PC-3 (cell line): Measurements from ENCODE around the gene FARP1. TPM values are rescaled to one million over a fixed set of nuclear protein-coding genes. Genes with fewer than 3 reads are reported as not detected.

Experiments used
- ATAC-seq: fragments of 200-7000 bp; cut with Tn5 transposase; 2 replicates; pipeline ENCODE4 v1.9.1; 2020; ENCODE audit warnings: mild to moderate bottlenecking, moderate library complexity
- BruUV-seq: library from RNA; stranded (reverse); fragments of 400-500 nt; replicated peaks from 2 replicates; lab custom pipeline; 2021; lab: Mats Ljungman, UMichigan
- CTCF ChIA-PET: fragments of 300-600 bp; sonication (Branson Sonifier 250); formaldehyde crosslinking; loops from one replicate; lab custom pipeline; 2022; ENCODE audit warnings: antibody characterized with exemption; lab: Charles Lee
- POLR2A ChIA-PET: fragments of 300-600 bp; sonication (Branson Sonifier 250); formaldehyde crosslinking; loops from one replicate; lab custom pipeline; 2022; ENCODE audit warnings: antibody characterized with exemption; ENCODE audit not compliant: unreplicated experiment; lab: Charles Lee
- DNase-seq: peaks from one replicate; pipeline ENCODE4 v3.0.0-alpha.2; 2015
- H2AFZ ChIP-seq: fragments of 300-600 bp; sonication (generic); 2 replicates; pipeline ENCODE4 v1.6.0; 2016; ENCODE audit warnings: antibody characterized with exemption, low read length
- H3F3A ChIP-seq: fragments of 300-600 bp; sonication (generic); one replicate; pipeline ENCODE4 v1.6.0; 2017; ENCODE audit warnings: antibody characterized with exemption, low read length, control low read depth, mild to moderate bottlenecking; ENCODE audit not compliant: unreplicated experiment
- H3K27ac ChIP-seq: fragments of 300-600 bp; sonication (generic); 2 replicates; pipeline ENCODE4 v1.5.1; 2016; ENCODE audit warnings: mild to moderate bottlenecking, low read length
- H3K27me3 ChIP-seq: fragments of 300-600 bp; sonication (generic); 2 replicates; pipeline ENCODE4 v1.6.1; 2016; ENCODE audit warnings: low read length, mixed read lengths
- H3K36me3 ChIP-seq: fragments of 300-600 bp; sonication (generic); 2 replicates; pipeline ENCODE4 v1.6.1; 2016; ENCODE audit warnings: low read depth, mixed run types, low read length, mixed read lengths
- H3K4me1 ChIP-seq: fragments of 300-600 bp; sonication (generic); 2 replicates; pipeline ENCODE4 v1.5.1; 2016; ENCODE audit warnings: low read length; ENCODE audit not compliant: insufficient read depth
- H3K4me2 ChIP-seq: fragments of 300-600 bp; sonication (generic); 2 replicates; pipeline ENCODE4 v1.6.0; 2016; ENCODE audit warnings: low read length
- H3K4me3 ChIP-seq: fragments of 300-600 bp; sonication (generic); 2 replicates; pipeline ENCODE4 v1.5.1; 2016; ENCODE audit warnings: mild to moderate bottlenecking, low read length, mixed read lengths
- H3K79me2 ChIP-seq: fragments of 300-600 bp; sonication (generic); 2 replicates; pipeline ENCODE4 v1.6.1; 2017; ENCODE audit warnings: low read length, mixed read lengths
- H3K9ac ChIP-seq: fragments of 300-600 bp; sonication (generic); 2 replicates; pipeline ENCODE4 v1.6.0; 2016; ENCODE audit warnings: mild to moderate bottlenecking, low read length
- H3K9me2 ChIP-seq: fragments of 300-600 bp; sonication (generic); replicated peaks from 2 replicates; pipeline ENCODE4 v1.6.1; 2016; ENCODE audit warnings: mixed run types, low read length, mixed read lengths
- H3K9me3 ChIP-seq: fragments of 300-600 bp; sonication (generic); 2 replicates; pipeline ENCODE4 v1.6.1; 2016; ENCODE audit warnings: low read length, mixed read lengths
- H4K20me1 ChIP-seq: fragments of 300-600 bp; sonication (generic); 2 replicates; pipeline ENCODE4 v1.6.1; 2016; ENCODE audit warnings: low read length, mixed read lengths
- EZH2 ChIP-seq: fragments of 300-600 bp; sonication (generic); IDR thresholded peaks from one replicate; pipeline ENCODE4 v1.6.1; 2017; ENCODE audit warnings: antibody characterized with exemption, mild to moderate bottlenecking, low read length; ENCODE audit not compliant: unreplicated experiment
- EZH2phosphoT487 ChIP-seq: fragments of 300-600 bp; sonication (generic); IDR thresholded peaks from 2 replicates; pipeline ENCODE4 v1.6.1; 2018; ENCODE audit warnings: mild to moderate bottlenecking, antibody characterized with exemption, low read length, borderline replicate concordance
- intact Hi-C: fragments of 100-400 bp; cut with micrococcal nuclease; formaldehyde crosslinking; loops from 2 replicates; pipeline ENCODE4 v1.9.0; 2023
- total RNA-seq: library from RNA; depleted of rRNA; stranded (reverse); fragments of >200 nt; gene quantifications from 2 replicates; pipeline ENCODE4 v1.2.3, GENCODE V29; 2014
- TF ChIP-seq, protein P1 (sequence below): fragments of 300-600 bp; sonication (generic); conservative IDR thresholded peaks from 2 replicates; pipeline ENCODE4 v1.5.1; 2017; ENCODE audit warnings: antibody characterized with exemption, low read depth, mild to moderate bottlenecking, low read length

The FARP1 gene
- total RNA-seq, 1 experiment from 2014 or later, result 18.2 TPM

DNA sequence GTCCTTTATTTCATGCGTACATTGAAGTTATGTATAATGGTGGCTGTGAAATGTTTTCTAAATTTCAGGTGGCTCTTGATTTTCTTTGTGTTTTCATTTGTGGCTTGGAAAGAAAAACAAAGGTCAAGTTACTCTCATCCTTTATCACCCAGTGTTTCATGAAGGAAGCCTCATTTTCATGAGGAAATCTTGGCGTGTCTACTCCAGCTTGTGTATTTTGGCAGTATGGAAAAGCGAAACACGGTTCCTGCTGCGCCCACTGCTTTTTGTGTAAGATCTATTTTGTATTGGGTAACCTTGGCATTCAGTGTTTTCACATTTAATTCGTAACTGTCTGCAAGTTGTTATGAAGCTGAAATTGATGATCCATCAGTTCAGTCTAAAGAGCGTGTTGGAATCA, 181.2 kb downstream of the FARP1 start:
- Histone ChIP-seq H3K36me3 (no peaks in the 10 kb centered on the region), H3K79me2 (no peaks in the 10 kb centered on the region), H3K27me3 (no peaks in the 10 kb centered on the region), H3K4me1 (no peaks in the 10 kb centered on the region), H3K4me2 (no peak overlapping the region), H3K4me3 (no peak overlapping the region), H3K27ac (no peak overlapping the region), H3K9me2 (no peaks in the 10 kb centered on the region), H3F3A (no peaks in the 10 kb centered on the region), H2AFZ (no peak overlapping the region), H3K9me3 (no peaks in the 10 kb centered on the region), H3K9ac (no peak overlapping the region), H4K20me1 (no peaks in the 10 kb centered on the region)
- no TSS peak for BruUV-seq
- intact Hi-C loops, result no loop called here
- ChIA-PET CTCF (no interaction called here), POLR2A (no interaction called here)
- ATAC-seq (no peak), DNase-seq (no peak)
- TF ChIP-seq EZH2phosphoT487 (no peak), EZH2 (no peak)
- TF ChIP-seq, protein P1, sequence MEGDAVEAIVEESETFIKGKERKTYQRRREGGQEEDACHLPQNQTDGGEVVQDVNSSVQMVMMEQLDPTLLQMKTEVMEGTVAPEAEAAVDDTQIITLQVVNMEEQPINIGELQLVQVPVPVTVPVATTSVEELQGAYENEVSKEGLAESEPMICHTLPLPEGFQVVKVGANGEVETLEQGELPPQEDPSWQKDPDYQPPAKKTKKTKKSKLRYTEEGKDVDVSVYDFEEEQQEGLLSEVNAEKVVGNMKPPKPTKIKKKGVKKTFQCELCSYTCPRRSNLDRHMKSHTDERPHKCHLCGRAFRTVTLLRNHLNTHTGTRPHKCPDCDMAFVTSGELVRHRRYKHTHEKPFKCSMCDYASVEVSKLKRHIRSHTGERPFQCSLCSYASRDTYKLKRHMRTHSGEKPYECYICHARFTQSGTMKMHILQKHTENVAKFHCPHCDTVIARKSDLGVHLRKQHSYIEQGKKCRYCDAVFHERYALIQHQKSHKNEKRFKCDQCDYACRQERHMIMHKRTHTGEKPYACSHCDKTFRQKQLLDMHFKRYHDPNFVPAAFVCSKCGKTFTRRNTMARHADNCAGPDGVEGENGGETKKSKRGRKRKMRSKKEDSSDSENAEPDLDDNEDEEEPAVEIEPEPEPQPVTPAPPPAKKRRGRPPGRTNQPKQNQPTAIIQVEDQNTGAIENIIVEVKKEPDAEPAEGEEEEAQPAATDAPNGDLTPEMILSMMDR, result no peak

DNA sequence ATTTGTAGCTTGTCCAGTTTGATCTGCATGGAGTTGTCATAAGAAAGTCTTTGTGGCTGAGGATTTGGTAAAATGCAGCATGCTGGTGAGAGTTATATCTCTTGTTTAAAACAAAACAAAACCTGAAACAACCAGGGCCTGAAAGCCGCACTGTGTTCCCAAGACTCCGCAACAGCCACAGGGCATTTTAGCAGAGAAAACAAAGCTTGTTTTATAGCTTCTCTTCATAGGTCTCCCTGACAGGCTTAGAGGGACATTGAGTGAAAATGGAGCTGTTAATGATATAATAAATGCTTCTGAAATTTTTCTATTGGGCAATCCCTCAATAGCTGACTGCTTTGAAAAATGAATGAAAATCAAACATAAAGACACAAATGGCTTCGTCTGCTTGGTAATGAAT, 182.8 kb downstream of the FARP1 start:
- BruUV-seq, result no TSS peak
- ChIA-PET CTCF (no interaction called here), POLR2A (no interaction called here)
- no peak overlapping the region for H3K4me2 ChIP-seq
- no peak overlapping the region for H2AFZ ChIP-seq
- H3K27me3 ChIP-seq, result no peaks in the 10 kb centered on the region
- intact Hi-C loops, result no loop called here
- H4K20me1 ChIP-seq, result no peaks in the 10 kb centered on the region
- no peak overlapping the region for H3K4me3 ChIP-seq
- no peak for TF ChIP-seq EZH2
- TF ChIP-seq EZH2phosphoT487, result no peak
- TF ChIP-seq, protein P1, result no peak
- no peaks in the 10 kb centered on the region for H3F3A ChIP-seq
- H3K9ac ChIP-seq, result no peak overlapping the region
- H3K27ac ChIP-seq, result no peak overlapping the region
- H3K79me2 ChIP-seq, result no peaks in the 10 kb centered on the region
- H3K4me1 ChIP-seq, result no peaks in the 10 kb centered on the region
- no peaks in the 10 kb centered on the region for H3K36me3 ChIP-seq
- ATAC-seq (no peak), DNase-seq (no peak)
- no peaks in the 10 kb centered on the region for H3K9me3 ChIP-seq
- H3K9me2 ChIP-seq, result no peaks in the 10 kb centered on the region

DNA sequence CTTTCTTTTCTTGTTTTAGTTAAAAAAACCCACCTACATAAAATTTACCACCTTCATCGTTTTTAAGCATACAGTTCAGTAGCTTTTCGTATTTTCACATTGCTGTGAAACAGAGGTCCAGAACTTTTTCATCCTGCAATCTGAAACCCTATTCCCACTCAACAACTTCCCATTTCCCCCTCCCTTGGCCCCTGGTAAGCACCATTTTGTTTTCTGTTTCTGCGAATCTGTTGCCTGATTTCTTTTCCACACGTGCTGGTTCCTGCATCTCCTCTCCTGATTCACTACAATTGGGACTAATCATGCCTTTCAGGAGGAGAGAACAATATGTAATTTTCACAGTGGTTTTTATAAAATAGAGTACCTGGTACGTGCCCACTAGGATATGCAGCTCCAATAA, 183.4 kb downstream of the FARP1 start:
- ATAC-seq, result no peak
- H2AFZ ChIP-seq, result no peak overlapping the region
- ChIA-PET CTCF (no interaction called here), POLR2A (no interaction called here)
- H3K9ac ChIP-seq, result no peak overlapping the region
- H3K27me3 ChIP-seq, result no peaks in the 10 kb centered on the region
- H3K4me3 ChIP-seq, result no peak overlapping the region
- H3K4me2 ChIP-seq, result no peak overlapping the region
- TF ChIP-seq EZH2 (no peak), EZH2phosphoT487 (no peak)
- TF ChIP-seq, protein P1, result no peak
- DNase-seq, result no peak
- intact Hi-C loops, result no loop called here
- H3K4me1 ChIP-seq, result no peaks in the 10 kb centered on the region
- H3K27ac ChIP-seq, result no peak overlapping the region
- BruUV-seq, result no TSS peak
- no peaks in the 10 kb centered on the region for H3K9me3 ChIP-seq
- no peaks in the 10 kb centered on the region for H3K79me2 ChIP-seq
- no peaks in the 10 kb centered on the region for H3K9me2 ChIP-seq
- H3F3A ChIP-seq, result no peaks in the 10 kb centered on the region
- no peaks in the 10 kb centered on the region for H4K20me1 ChIP-seq
- H3K36me3 ChIP-seq, result no peaks in the 10 kb centered on the region
